Body of pancreas (tissue), 4 donors: ENCODE results near the gene MMP24. TPM values are rescaled to one million over a fixed set of nuclear protein-coding genes. Genes with fewer than 3 reads are reported as not detected.
"Not testable (repeated sequence)": the region's sequence is repeated elsewhere in the genome, so short reads cannot be mapped to it uniquely, and the experiment has no call there.

Source experiments
- ATAC-seq: fragments of 150-250 bp; one replicate; pipeline ENCODE4 v1.9.1; 2016
- DNase-seq, 4 donors: peaks; one replicate each; pipeline ENCODE4 v3.0.0-alpha.2; 2019
- H3K27ac ChIP-seq, 4 donors: fragments of 200-600 bp; sonication (generic); 1 replicate in 3 of 4; 2 replicates in 1 of 4; pipeline versions ENCODE4 v1.5.1 to v1.6.1; 2016 to 2019; ENCODE audit warnings: mild to moderate bottlenecking in 1 of 4, mixed read lengths in 1 of 4, moderate library complexity in 1 of 4
- H3K27me3 ChIP-seq, 2 donors: fragments of 200-600 bp; sonication (generic); one replicate each; pipeline ENCODE4 v1.6.0; 2016; ENCODE audit warnings: mild to moderate bottlenecking in 1 of 2
- H3K36me3 ChIP-seq, 2 donors: fragments of 200-600 bp; sonication (generic); replicated peaks in 1 of 2; 2 replicates each; pipeline ENCODE4 v1.5.1; 2016; ENCODE audit warnings: low read depth in 2 of 2; ENCODE audit not compliant: insufficient read depth in 1 of 2
- H3K4me1 ChIP-seq: fragments of 200-600 bp; sonication (generic); one replicate; pipeline ENCODE4 v1.6.0; 2016
- H3K4me3 ChIP-seq, 2 donors: fragments of 200-600 bp; sonication (generic); 1 replicate in 1 of 2; 2 replicates in 1 of 2; pipeline ENCODE4 v1.5.1; 2016 to 2019
- H3K9me3 ChIP-seq, 3 donors: fragments of 200-600 bp; sonication (generic); 1 replicate in 2 of 3; 2 replicates in 1 of 3; pipeline ENCODE4 v1.5.1; 2016
- CTCF ChIP-seq, 7 experiments: fragments of 450-650 bp in 4 of 7; fragments of 200-600 bp in 3 of 7; sonication (generic) in 3 of 7; IDR thresholded peaks; one replicate each; pipeline ENCODE4 v1.5.1; 2016 to 2019; ENCODE audit warnings: antibody characterized with exemption in 7 of 7
- POLR2A ChIP-seq, 3 donors: fragments of 450-650 bp; IDR thresholded peaks; one replicate each; pipeline ENCODE4 v1.6.1; 2016; ENCODE audit warnings: antibody characterized with exemption in 3 of 3, mild to moderate bottlenecking in 2 of 3
- WGBS, 2 donors: methylation state at CpG; one replicate each; pipeline ENCODE4 v1.1.5; 2017; 5-methylcytosine and 5-hydroxymethylcytosine counted together
- intact Hi-C: fragments of 100-400 bp; cut with DNase I; formaldehyde crosslinking; loops from one replicate; pipeline ENCODE4 v1.15.1; 2023
- total RNA-seq, 2 donors: library from RNA; depleted of rRNA; stranded (reverse); fragments of >200 nt; gene quantifications; one replicate each; pipeline ENCODE4 v1.1.0, GENCODE V29; 2016

Gene MMP24
- total RNA-seq, 2 donors from 2014 or later = 3.0 to 9.3 TPM

GRCh38 chr20:35187584-35188190 is 38.8 kb upstream of the MMP24 start:
- DNase-seq = no peak
- Histone ChIP-seq H3K27ac (no peak overlapping the region), H3K27me3 (no peaks in the 10 kb centered on the region), H3K36me3 (no peaks in the 10 kb centered on the region), H3K4me3 (no peak overlapping the region), H3K9me3 (no peaks in the 10 kb centered on the region), H3K4me1 (peaks cover 13% of the 10 kb centered on the region)
- no peak for ATAC-seq
- 83 to 87% methylated on average over 5 of the region's 5 CpGs for WGBS, 2 donors
- TF ChIP-seq CTCF (IDR thresholded peaks at IDR 0.05) = no peak
- no peak for TF ChIP-seq POLR2A (IDR thresholded peaks at IDR 0.05)
- intact Hi-C loops = no loop called here

GRCh38 chr20:35189223-35189622 is 37.3 kb upstream of the MMP24 start:
- peak; percentile 13 to 64 (median 38) for DNase-seq
- WGBS, 2 donors = 34 to 44% methylated on average over 8 of the region's 8 CpGs

GRCh38 chr20:35190556-35190955 is 35.9 kb upstream of the MMP24 start:
- Histone ChIP-seq H3K4me3 (no peak overlapping the region), H3K27me3 (no peaks in the 10 kb centered on the region), H3K27ac (peak overlapping the region in 2 of 4 donors; percentile 10 to 46), H3K36me3 (no peaks in the 10 kb centered on the region), H3K4me1 (peaks cover 21% of the 10 kb centered on the region), H3K9me3 (no peaks in the 10 kb centered on the region)
- TF ChIP-seq CTCF (IDR thresholded peaks at IDR 0.05) (no peak), POLR2A (IDR thresholded peaks at IDR 0.05) (no peak)
- no peak for ATAC-seq
- 79 to 84% methylated on average over 6 of the region's 6 CpGs for WGBS, 2 donors
- no peak for DNase-seq
- intact Hi-C loops = no loop called here

More at GRCh38 chr20:35189223-35189622, 37.3 kb upstream of the MMP24 start:
- H3K27me3 ChIP-seq, H3K9me3 ChIP-seq, H3K4me3 ChIP-seq, intact Hi-C loops, ATAC-seq, H3K36me3 ChIP-seq: not testable (repeated sequence)
- H3K4me1 ChIP-seq = peaks cover 21% of the 10 kb centered on the region
- peak overlapping the region in 1 of 4 donors; percentile 46 for H3K27ac ChIP-seq

- intact Hi-C loops = no loop called here
- H3K4me1 ChIP-seq = peaks cover 21% of the 10 kb centered on the region
- WGBS, 2 donors = 79 to 85% methylated on average over 5 of the region's 5 CpGs
- no peaks in the 10 kb centered on the region for H3K36me3 ChIP-seq
- TF ChIP-seq CTCF (IDR thresholded peaks at IDR 0.05) (no peak), POLR2A (IDR thresholded peaks at IDR 0.05) (no peak)
- H3K27ac ChIP-seq = peak overlapping the region in 3 of 4 donors; percentile 6 to 51 (median 46)
- ATAC-seq = no peak
- no peaks in the 10 kb centered on the region for H3K27me3 ChIP-seq
- H3K9me3 ChIP-seq = peaks cover 0 to 4% (median 0%) of the 10 kb centered on the region in 3 donors
- H3K4me3 ChIP-seq = no peak overlapping the region
- DNase-seq = no peak
Observed at GRCh38 chr20:35191419-35192117, 34.9 kb upstream of the MMP24 start.

- Histone ChIP-seq H3K4me3 (no peak overlapping the region), H3K36me3 (no peaks in the 10 kb centered on the region), H3K27me3 (no peaks in the 10 kb centered on the region), H3K4me1 (peaks cover 21% of the 10 kb centered on the region), H3K9me3 (peaks cover 0 to 7% (median 0%) of the 10 kb centered on the region in 3 donors), H3K27ac (peak overlapping the region in 3 of 4 donors; percentile 6 to 51 (median 46))
- ATAC-seq (peak; percentile 33), DNase-seq (peak; percentile 22 to 56 (median 33))
- intact Hi-C loops = no loop called here
- WGBS, 2 donors = 21 to 25% methylated on average over 9 of the region's 9 CpGs
- TF ChIP-seq POLR2A (IDR thresholded peaks at IDR 0.05) = no peak
- TF ChIP-seq CTCF (IDR thresholded peaks at IDR 0.05) = no peak
Observed at GRCh38 chr20:35192118-35192872, 34.2 kb upstream of the MMP24 start.

- H3K4me3 ChIP-seq, DNase-seq, H3K9me3 ChIP-seq, intact Hi-C loops, H3K27me3 ChIP-seq, ATAC-seq, H3K36me3 ChIP-seq: not testable (repeated sequence)
- Histone ChIP-seq H3K4me1 (peaks cover 21% of the 10 kb centered on the region), H3K27ac (peak overlapping the region in 1 of 4 donors; percentile 46)
- WGBS, 2 donors = 91 to 94% methylated on average over 7 to 9 of the region's 9 CpGs
Observed at GRCh38 chr20:35193031-35193791, 33.3 kb upstream of the MMP24 start.
